A549 (cell line): Measurements from ENCODE around the gene TCF4.

Experiments
- CTCF ChIP-seq: fragments of >200 bp; sonication (Bioruptor Twin); formaldehyde crosslinking; IDR thresholded peaks from 3 replicates; pipeline ENCODE4 v1.5.1; 2016
- POLR2A ChIP-seq: IDR thresholded peaks from 2 replicates; pipeline ENCODE4 v1.6.1; 2012; ENCODE audit warnings: mild to moderate bottlenecking, low read length
- RNF2 ChIP-seq: fragments of 200-600 bp; sonication (generic); IDR thresholded peaks from 2 replicates; pipeline ENCODE4 v1.6.1; 2016; ENCODE audit warnings: low read depth, mild to moderate bottlenecking, antibody characterized with exemption, moderate library complexity, borderline replicate concordance

- TF ChIP-seq RNF2 (no peak), POLR2A (no peak), CTCF (no peak)
These were observed 96.4 kb downstream of the TCF4 start for GRCh38 chr18:55491616-55492015.
